B cell (primary cell): ENCODE results near the gene CPT1A. TPM values are rescaled to one million over a fixed set of nuclear protein-coding genes. Genes with fewer than 3 reads are reported as not detected.
A peak's percentile ranks its signal among the peaks of the same experiment; 100 is the strongest.

ENCODE experiments used
- ATAC-seq: fragments of 200-7000 bp; cut with Tn5 transposase; one replicate; pipeline ENCODE4 v1.10.0; 2021; ENCODE audit warnings: low read depth, mild to moderate bottlenecking, moderate number of reproducible peaks, moderate library complexity
- CTCF ChIA-PET: fragments of 350-600 bp; sonication (Branson Sonifier 250); formaldehyde crosslinking; loops from one replicate; lab custom pipeline; 2021; ENCODE audit warnings: antibody characterized with exemption, inconsistent platforms; lab: Charles Lee
- POLR2A ChIA-PET: fragments of 350-600 bp; sonication (Branson Sonifier 250); formaldehyde crosslinking; loops from one replicate; lab custom pipeline; 2021; ENCODE audit warnings: antibody characterized with exemption; lab: Charles Lee
- DNase-seq: peaks from one replicate; pipeline ENCODE4 v3.0.0; 2013
- H2AFZ ChIP-seq: 2 replicates; pipeline ENCODE4 v1.6.1; 2012; ENCODE audit warnings: mild to moderate bottlenecking, low read depth, low read length; ENCODE audit not compliant: insufficient read depth, poor library complexity, severe bottlenecking
- H3K27ac ChIP-seq, 2 donors: 1 replicate in 1 of 2; 2 replicates in 1 of 2; pipeline ENCODE4 v1.5.1; 2012 to 2013; ENCODE audit warnings: low read length in 2 of 2, mild to moderate bottlenecking in 2 of 2, moderate library complexity in 1 of 2
- H3K27me3 ChIP-seq, 4 experiments: fragments of 200-600 bp in 1 of 4; sonication (generic) in 1 of 4; replicated peaks in 1 of 4; 1 replicate in 2 of 4; 2 replicates in 2 of 4; pipeline versions ENCODE4 v1.6.1 to v1.7.0; 2013 to 2016; ENCODE audit warnings: low read length in 3 of 4, mild to moderate bottlenecking in 2 of 4, mixed read lengths in 1 of 4, moderate library complexity in 1 of 4; ENCODE audit not compliant: insufficient read depth in 4 of 4, control insufficient read depth in 3 of 4; ENCODE audit errors: control extremely low read depth in 1 of 4
- H3K36me3 ChIP-seq, 2 experiments: replicated peaks in 1 of 2; 1 replicate in 1 of 2; 2 replicates in 1 of 2; pipeline versions ENCODE4 v1.6.1 to v1.7.1; 2013; ENCODE audit warnings: low read length in 1 of 2; ENCODE audit not compliant: insufficient read depth in 2 of 2, control insufficient read depth in 1 of 2; ENCODE audit errors: control extremely low read depth in 1 of 2, extremely low read depth in 1 of 2
- H3K4me1 ChIP-seq, 2 donors: fragments of 200-600 bp in 1 of 2; sonication (generic) in 1 of 2; 1 replicate in 1 of 2; 2 replicates in 1 of 2; pipeline versions ENCODE4 v1.5.1 to v1.6.1; 2013 to 2017; ENCODE audit warnings: low read length in 2 of 2; ENCODE audit not compliant: control insufficient read depth in 2 of 2, insufficient read depth in 2 of 2
- H3K4me2 ChIP-seq: replicated peaks from 2 replicates; pipeline ENCODE3; 2012; ENCODE audit warnings: mild to moderate bottlenecking, low read depth, low read length; ENCODE audit not compliant: poor library complexity, severe bottlenecking
- H3K4me3 ChIP-seq, 5 experiments: fragments of 200-600 bp in 1 of 5; sonication (generic) in 1 of 5; 1 replicate in 3 of 5; 2 replicates in 2 of 5; pipeline versions ENCODE4 v1.5.1 to v1.7.0; 2011 to 2016; ENCODE audit warnings: low read length in 4 of 5, mild to moderate bottlenecking in 4 of 5, low read depth in 2 of 5, control low read depth in 1 of 5, moderate library complexity in 1 of 5; ENCODE audit not compliant: insufficient read depth in 1 of 5; ENCODE audit errors: control extremely low read depth in 1 of 5, extremely low read depth in 1 of 5
- H3K79me2 ChIP-seq: fragments of 200-600 bp; sonication (generic); one replicate; pipeline ENCODE4 v1.6.0; 2016; ENCODE audit warnings: low read length; ENCODE audit not compliant: control insufficient read depth, insufficient read depth
- H3K9ac ChIP-seq: fragments of 200-600 bp; sonication (generic); 2 replicates; pipeline ENCODE4 v1.6.1; 2017; ENCODE audit warnings: mild to moderate bottlenecking, low read length, moderate library complexity
- H3K9me3 ChIP-seq, 3 donors: one replicate each; pipeline versions ENCODE4 v1.6.1 to v1.7.1; 2013; ENCODE audit warnings: low read length in 2 of 3; ENCODE audit not compliant: control insufficient read depth in 2 of 3, insufficient read depth in 1 of 3; ENCODE audit errors: control extremely low read depth in 1 of 3
- H4K20me1 ChIP-seq: 2 replicates; pipeline ENCODE4 v1.6.0; 2012; ENCODE audit warnings: mild to moderate bottlenecking, low read length; ENCODE audit not compliant: insufficient read depth, control insufficient read depth, poor library complexity, severe bottlenecking
- H3K27ac Mint-ChIP-seq: one replicate; pipeline ENCODE4 v1.8.0; 2021; ENCODE audit warnings: mixed read lengths
- H3K27me3 Mint-ChIP-seq: one replicate; pipeline ENCODE4 v1.8.0; 2021; ENCODE audit warnings: mixed read lengths
- H3K4me1 Mint-ChIP-seq: one replicate; pipeline ENCODE4 v1.8.0; 2021; ENCODE audit warnings: mixed read lengths
- H3K4me3 Mint-ChIP-seq: one replicate; pipeline ENCODE4 v1.8.0; 2021; ENCODE audit warnings: mixed read lengths
- H3K9me3 Mint-ChIP-seq: one replicate; pipeline ENCODE4 v1.8.0; 2022; ENCODE audit warnings: mixed read lengths; ENCODE audit not compliant: insufficient read depth
- EZH2 ChIP-seq: IDR thresholded peaks from 2 replicates; pipeline ENCODE4 v1.6.1; 2012; ENCODE audit warnings: borderline replicate concordance, low read depth, mild to moderate bottlenecking, moderate library complexity, low read length; ENCODE audit not compliant: insufficient read depth, poor library complexity, severe bottlenecking
- WGBS: methylation state at CpG from one replicate; pipeline ENCODE4 v1.1.5; 2013; ENCODE audit warnings: missing lambda C conversion rate; ENCODE audit not compliant: insufficient coverage; 5-methylcytosine and 5-hydroxymethylcytosine counted together
- intact Hi-C: fragments of 100-400 bp; cut with micrococcal nuclease; formaldehyde crosslinking; loops from one replicate; pipeline ENCODE4 v1.10.0; 2022
- polyA plus RNA-seq: library from polyadenylated mRNA; depleted of rRNA; stranded (reverse); fragments of >200 nt; gene quantifications from 2 replicates; pipeline ENCODE4 v1.2.3, GENCODE V29; 2012
- total RNA-seq, 2 donors: library from RNA; stranded (reverse); fragments of 120-200 nt in 1 of 2; gene quantifications; 1 replicate in 1 of 2; 2 replicates in 1 of 2; pipeline versions ENCODE4 v1.2.3 to v1.2.4, GENCODE V29; 2013 to 2022
- TF ChIP-seq, protein P1 (sequence below): fragments of 200-600 bp; IDR thresholded peaks from one replicate; pipeline ENCODE4 v1.8.0; 2022; ENCODE audit warnings: antibody characterized with exemption, mild to moderate bottlenecking

CPT1A gene
- total and polyA plus RNA-seq, 2 donors (not counting 1 experiment from before 2014, with no cell fraction given): 15.6 to 40.8 TPM

DNA sequence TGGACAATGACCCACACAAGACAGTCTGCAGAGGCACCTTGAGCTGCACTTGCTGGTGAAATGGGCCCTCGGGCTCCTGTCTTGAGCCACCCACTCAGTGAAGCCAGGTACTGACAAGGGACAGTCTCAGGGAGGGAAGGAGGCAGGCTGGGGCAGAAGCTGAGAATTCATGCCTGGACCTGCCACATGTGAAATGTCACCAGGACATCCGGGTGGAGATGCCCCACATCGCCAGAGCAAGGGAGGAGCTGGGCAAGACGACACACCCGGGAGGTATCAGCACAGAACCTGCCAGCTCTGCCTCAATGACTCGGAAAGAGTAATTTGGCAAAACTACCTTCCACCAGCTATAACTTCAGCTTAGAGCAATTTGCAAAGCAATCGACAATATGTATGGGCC is 23.5 kb downstream of the CPT1A start:
- Mint-ChIP-seq H3K4me3 (no peak overlapping the region), H3K27me3 (no peaks in the 10 kb centered on the region), H3K27ac (peak overlapping the region; percentile 32), H3K9me3 (no peaks in the 10 kb centered on the region), H3K4me1 (peaks cover 43% of the 10 kb centered on the region)
- DNase-seq: no peak
- TF ChIP-seq, protein P1, sequence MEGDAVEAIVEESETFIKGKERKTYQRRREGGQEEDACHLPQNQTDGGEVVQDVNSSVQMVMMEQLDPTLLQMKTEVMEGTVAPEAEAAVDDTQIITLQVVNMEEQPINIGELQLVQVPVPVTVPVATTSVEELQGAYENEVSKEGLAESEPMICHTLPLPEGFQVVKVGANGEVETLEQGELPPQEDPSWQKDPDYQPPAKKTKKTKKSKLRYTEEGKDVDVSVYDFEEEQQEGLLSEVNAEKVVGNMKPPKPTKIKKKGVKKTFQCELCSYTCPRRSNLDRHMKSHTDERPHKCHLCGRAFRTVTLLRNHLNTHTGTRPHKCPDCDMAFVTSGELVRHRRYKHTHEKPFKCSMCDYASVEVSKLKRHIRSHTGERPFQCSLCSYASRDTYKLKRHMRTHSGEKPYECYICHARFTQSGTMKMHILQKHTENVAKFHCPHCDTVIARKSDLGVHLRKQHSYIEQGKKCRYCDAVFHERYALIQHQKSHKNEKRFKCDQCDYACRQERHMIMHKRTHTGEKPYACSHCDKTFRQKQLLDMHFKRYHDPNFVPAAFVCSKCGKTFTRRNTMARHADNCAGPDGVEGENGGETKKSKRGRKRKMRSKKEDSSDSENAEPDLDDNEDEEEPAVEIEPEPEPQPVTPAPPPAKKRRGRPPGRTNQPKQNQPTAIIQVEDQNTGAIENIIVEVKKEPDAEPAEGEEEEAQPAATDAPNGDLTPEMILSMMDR: no peak
- TF ChIP-seq EZH2: no peak
- peaks cover 12 to 24% of the 10 kb centered on the region in 2 donors for H3K4me1 ChIP-seq
- H3K4me2 ChIP-seq: no peak overlapping the region
- no peak overlapping the region for H3K27ac ChIP-seq
- ATAC-seq: no peak
- POLR2A ChIA-PET: no interaction called here
- CTCF ChIA-PET: interaction anchor here (0.9 to 3.9 kb wide), 3 partner anchors 13 to 233 kb away, joined by 3 to 19 read pairs (median 4); no protein-coding TSS in a partner anchor
- WGBS: 92% methylated on average over 7 of the region's 7 CpGs
- H3K9me3 ChIP-seq: no peaks in the 10 kb centered on the region
- H3K27me3 ChIP-seq: no peaks in the 10 kb centered on the region
- intact Hi-C loops: no loop called here
- H3K4me3 ChIP-seq: no peak overlapping the region
- H3K36me3 ChIP-seq: no peaks in the 10 kb centered on the region
- no peaks in the 10 kb centered on the region for H4K20me1 ChIP-seq
- H2AFZ ChIP-seq: no peak overlapping the region
- peaks cover 39% of the 10 kb centered on the region for H3K79me2 ChIP-seq
- H3K9ac ChIP-seq: no peak overlapping the region

DNA sequence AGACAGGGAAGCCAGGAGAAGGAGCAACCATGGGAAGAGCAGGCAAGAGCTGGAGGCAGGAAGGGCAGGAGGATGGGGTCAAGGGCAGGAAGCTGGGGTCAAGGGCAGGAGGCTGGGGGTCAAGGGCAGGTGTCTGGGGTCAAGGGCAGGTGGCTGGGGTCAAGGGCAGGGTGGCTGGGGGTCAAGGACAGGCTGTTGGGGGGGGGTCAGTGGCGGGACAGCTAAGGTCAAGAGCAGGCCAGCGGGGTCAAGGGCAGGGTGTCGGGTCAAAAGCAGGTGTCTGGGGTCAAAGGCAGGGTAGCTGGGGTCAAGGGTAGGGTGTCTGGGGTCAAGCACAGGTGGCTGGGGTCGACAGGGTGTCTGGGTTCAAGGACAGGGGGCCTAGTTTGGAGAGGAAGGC is 24.2 kb downstream of the CPT1A start:
- Histone ChIP-seq H2AFZ (no peak overlapping the region), H3K9ac (no peak overlapping the region), H3K4me1 (peaks cover 18 to 30% of the 10 kb centered on the region in 2 donors), H3K4me3 (no peak overlapping the region), H3K9me3 (no peaks in the 10 kb centered on the region), H3K27me3 (no peaks in the 10 kb centered on the region), H3K79me2 (peaks cover 33% of the 10 kb centered on the region), H4K20me1 (no peaks in the 10 kb centered on the region), H3K4me2 (no peak overlapping the region), H3K27ac (no peak overlapping the region), H3K36me3 (no peaks in the 10 kb centered on the region)
- ChIA-PET POLR2A (interaction anchor here (0.9 kb wide), 1 partner anchor 15 kb away, joined by 3 read pairs; no protein-coding TSS in a partner anchor), CTCF (interaction anchor here (0.9 to 3.9 kb wide), 4 partner anchors 13 to 233 kb away, joined by 3 to 19 read pairs (median 4); no protein-coding TSS in a partner anchor)
- intact Hi-C loops: no loop called here
- Mint-ChIP-seq H3K4me3 (no peak overlapping the region), H3K27ac (no peak overlapping the region), H3K9me3 (no peaks in the 10 kb centered on the region), H3K27me3 (no peaks in the 10 kb centered on the region), H3K4me1 (peaks cover 47% of the 10 kb centered on the region)
- WGBS: 88% methylated on average over 4 of the region's 4 CpGs
- TF ChIP-seq EZH2: no peak
- TF ChIP-seq, protein P1: no peak
- no peak for DNase-seq
- no peak for ATAC-seq
